ENCODE results near the gene DOK7.

DOK7 gene

GRCh38 chr4:3521621-3522325, 58.7 kb downstream of the DOK7 start:
- TF ChIP-seq, protein P1, sequence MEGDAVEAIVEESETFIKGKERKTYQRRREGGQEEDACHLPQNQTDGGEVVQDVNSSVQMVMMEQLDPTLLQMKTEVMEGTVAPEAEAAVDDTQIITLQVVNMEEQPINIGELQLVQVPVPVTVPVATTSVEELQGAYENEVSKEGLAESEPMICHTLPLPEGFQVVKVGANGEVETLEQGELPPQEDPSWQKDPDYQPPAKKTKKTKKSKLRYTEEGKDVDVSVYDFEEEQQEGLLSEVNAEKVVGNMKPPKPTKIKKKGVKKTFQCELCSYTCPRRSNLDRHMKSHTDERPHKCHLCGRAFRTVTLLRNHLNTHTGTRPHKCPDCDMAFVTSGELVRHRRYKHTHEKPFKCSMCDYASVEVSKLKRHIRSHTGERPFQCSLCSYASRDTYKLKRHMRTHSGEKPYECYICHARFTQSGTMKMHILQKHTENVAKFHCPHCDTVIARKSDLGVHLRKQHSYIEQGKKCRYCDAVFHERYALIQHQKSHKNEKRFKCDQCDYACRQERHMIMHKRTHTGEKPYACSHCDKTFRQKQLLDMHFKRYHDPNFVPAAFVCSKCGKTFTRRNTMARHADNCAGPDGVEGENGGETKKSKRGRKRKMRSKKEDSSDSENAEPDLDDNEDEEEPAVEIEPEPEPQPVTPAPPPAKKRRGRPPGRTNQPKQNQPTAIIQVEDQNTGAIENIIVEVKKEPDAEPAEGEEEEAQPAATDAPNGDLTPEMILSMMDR (IDR thresholded peaks at IDR 0.05; ENCODE audit: control extremely low read depth, extremely low read depth, low read depth, missing control alignments) = no peak
- ChIA-PET CTCF (interaction anchor here (1.6 kb wide), 1 partner anchor 41 kb away, joined by 3 read pairs; no protein-coding TSS in a partner anchor), POLR2A (no interaction called here)
- no peak for DNase-seq (ENCODE audit: extremely low spot score)

DNA sequence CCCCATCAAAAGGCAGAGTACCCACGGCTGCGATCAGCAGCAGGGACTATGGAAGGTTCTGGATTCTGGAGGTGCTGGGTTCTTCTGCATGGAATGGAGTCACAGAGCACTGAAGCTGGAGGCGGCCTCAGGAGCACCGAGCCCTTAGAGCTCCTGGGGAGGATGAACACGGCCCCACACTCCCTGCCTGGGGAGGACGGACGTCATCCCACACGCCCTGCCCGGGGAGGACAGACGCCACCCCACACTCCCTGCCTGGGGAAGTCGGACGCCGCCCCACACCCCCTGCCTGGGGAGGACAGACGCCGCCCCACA, 59.2 kb downstream of the DOK7 start:
- ChIA-PET POLR2A (no interaction called here), CTCF (interaction anchor here (1.6 kb wide), 1 partner anchor 41 kb away, joined by 3 read pairs; no protein-coding TSS in a partner anchor)
- TF ChIP-seq, protein P1 (IDR thresholded peaks at IDR 0.05; ENCODE audit: control extremely low read depth, extremely low read depth, low read depth, missing control alignments) = no peak
- DNase-seq (ENCODE audit: extremely low spot score) = no peak

- TF ChIP-seq, protein P1 (IDR thresholded peaks at IDR 0.05; ENCODE audit: control extremely low read depth, extremely low read depth, low read depth, missing control alignments) = no peak
- no peak for DNase-seq (ENCODE audit: extremely low spot score)
- ChIA-PET CTCF (interaction anchor here (1.6 kb wide), 1 partner anchor 42 kb away, joined by 3 read pairs; no protein-coding TSS in a partner anchor), POLR2A (no interaction called here)
Observed at GRCh38 chr4:3522651-3523050, 59.5 kb downstream of the DOK7 start.

DNA sequence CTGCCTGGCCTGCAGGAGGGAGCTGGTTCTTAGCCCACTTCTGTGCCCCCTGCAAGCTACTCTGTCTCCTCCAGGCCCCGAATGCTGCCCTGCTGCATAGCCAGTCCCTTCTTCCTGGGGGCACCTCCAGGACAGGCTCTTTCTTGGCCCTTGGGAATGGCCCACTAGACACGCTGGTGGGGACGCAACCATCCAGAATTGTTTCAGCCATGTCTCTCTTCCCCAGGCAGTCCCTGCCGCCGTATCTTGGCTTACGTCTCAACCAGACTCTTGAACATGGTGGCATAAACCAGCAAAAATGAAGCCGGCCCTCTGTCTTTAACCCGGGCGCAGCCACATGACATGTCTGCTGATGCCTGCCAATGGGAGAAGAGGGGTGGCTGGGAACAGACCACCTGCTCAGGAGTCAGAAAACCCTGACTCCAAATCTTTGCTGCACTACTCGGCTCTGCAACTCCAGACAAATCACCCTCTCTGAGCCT, 60.1 kb downstream of the DOK7 start:
- ChIA-PET CTCF (interaction anchor here (1.6 kb wide), 1 partner anchor 42 kb away, joined by 3 read pairs; no protein-coding TSS in a partner anchor), POLR2A (no interaction called here)
- TF ChIP-seq, protein P1 (IDR thresholded peaks at IDR 0.05; ENCODE audit: control extremely low read depth, extremely low read depth, low read depth, missing control alignments) = no peak
- DNase-seq (ENCODE audit: extremely low spot score) = no peak

GRCh38 chr4:3523628-3524221, 60.6 kb downstream of the DOK7 start:
- TF ChIP-seq, protein P1 (IDR thresholded peaks at IDR 0.05; ENCODE audit: control extremely low read depth, extremely low read depth, low read depth, missing control alignments) = no peak
- no peak for DNase-seq (ENCODE audit: extremely low spot score)
- ChIA-PET CTCF (interaction anchor here (1.6 kb wide), 1 partner anchor 43 kb away, joined by 3 read pairs; no protein-coding TSS in a partner anchor), POLR2A (no interaction called here)

DNA sequence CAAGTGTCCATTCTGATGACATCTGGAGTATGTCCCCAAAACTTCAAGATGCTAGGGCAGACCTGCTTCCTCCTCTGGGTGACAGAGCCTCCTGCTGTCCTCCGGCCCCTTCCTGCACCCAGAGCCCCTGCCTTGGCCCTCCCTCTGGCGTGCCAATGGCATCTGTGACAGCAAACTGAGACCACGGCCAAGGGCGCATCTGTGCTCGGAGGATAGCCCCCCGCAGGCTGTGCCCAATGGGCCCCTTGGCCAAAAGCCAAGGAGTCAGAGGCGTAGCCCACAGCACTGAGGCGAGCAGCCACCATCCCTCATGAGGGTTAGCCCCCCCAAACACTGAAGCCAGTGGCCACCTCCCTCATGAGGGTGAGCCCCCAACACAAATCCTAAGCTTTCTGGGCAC, 61.2 kb downstream of the DOK7 start:
- no peak for DNase-seq (ENCODE audit: extremely low spot score)
- ChIA-PET CTCF (no interaction called here), POLR2A (no interaction called here)
- TF ChIP-seq, protein P1 (IDR thresholded peaks at IDR 0.05; ENCODE audit: control extremely low read depth, extremely low read depth, low read depth, missing control alignments) = no peak

Data from GM10248 (cell line).